ENCODE results near the gene DPP10.

DPP10 gene

DNA sequence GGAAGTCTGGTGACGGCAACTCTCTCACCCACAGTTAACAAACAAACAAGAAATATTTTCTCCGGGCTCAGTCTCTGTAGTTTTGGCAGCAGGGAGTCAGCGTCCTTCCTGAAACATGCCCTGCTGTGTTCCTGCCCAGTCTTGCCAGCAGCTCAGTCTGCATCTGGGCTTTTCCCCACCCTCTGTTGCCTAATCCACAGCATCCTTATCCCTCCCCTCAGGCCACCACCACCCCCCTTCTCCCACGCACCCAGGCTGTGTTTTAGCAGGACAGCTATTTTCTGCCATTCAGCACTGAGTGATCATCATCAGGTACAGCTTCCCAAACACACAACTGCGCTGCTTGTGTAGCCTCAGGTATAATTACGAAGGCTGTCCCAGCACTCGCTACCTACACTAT, 168.2 kb downstream of the DPP10 start:
- DNase-seq = no peak

DNA sequence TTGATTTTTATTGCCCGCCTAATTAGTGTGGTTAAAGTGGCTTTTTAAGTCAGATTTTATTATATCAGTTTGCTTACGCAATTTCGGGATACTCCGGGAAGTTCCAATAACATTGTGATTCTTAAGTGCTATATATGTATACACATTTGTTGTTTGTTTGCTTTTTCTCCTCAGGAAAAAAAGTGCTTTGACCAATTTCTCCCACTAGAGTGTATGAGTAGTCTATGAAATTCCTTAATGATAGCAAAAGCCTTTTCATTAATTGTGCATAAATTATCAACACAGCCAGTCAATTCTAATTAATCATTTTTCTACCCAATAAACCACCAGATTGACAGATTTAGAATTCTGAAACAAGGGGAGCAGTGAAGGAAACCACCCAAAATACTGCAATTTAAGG, 172.2 kb downstream of the DPP10 start:
- DNase-seq = no peak

DNA sequence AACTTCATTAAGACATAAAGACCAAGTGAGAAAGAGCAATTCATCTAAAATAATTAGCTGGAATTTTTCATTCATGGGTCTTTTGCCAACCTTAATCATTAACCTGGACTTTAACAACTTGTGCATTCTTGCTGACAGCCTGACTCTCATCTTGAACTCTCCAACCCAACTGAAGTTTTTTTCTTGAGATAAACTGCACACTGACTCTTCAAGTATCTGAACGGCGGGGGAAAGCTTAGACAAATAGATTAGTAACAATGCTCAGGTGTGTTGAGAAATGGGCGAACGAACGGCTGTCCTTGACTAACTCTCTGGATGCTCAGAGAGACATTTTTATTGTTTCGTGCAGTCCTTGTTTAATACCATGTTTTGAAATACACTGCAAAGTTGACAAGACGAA, 186.0 kb downstream of the DPP10 start:
- DNase-seq = no peak

DNA sequence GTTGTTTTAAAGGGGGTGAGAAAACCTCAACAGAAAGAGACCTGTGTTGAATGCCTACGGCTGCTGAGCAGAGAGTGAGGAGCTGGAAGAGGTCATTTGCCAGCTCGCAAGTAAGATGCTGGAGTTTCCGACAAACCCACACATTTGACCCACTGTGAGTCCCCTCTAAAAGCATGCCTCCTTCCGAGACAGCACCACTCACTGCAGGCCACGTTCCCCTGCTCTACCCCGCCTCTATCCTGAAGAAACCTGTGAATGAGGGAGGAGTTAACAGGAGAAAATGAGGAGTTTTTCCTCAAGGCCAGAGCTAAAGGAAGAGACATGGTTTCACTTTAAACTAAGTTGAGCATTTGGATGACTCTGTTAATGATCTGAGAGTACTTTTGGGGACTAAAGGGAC, 188.7 kb downstream of the DPP10 start:
- no peak for DNase-seq

DNA sequence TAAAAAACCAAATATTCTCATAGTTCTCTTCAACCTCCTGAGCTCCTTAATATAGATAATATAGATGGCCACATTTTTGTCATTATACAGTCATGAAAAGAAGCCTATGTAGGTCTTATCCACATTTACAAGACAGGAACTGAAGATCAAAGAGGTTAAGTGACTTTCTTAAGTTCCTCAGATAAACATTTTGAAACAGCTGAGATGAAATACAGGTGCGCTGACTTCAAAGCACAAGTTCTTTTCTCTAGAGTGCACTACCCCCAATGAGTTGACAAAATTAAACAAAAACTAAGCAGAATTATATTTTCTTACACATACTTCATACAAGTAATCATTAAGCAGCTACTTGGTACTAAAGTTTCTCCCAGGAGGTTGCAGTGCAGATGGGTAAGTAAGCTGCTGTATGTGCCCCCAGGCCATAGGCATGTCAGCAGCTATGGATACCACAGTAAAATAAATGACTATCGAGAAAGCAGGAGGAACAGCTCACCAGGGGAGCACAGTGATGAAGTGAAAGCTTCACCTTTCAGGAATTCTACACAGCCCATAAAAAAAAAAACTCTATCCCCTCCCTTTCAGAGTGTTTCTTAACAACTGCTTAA, 199.8 kb downstream of the DPP10 start:
- no peak for DNase-seq

DNA sequence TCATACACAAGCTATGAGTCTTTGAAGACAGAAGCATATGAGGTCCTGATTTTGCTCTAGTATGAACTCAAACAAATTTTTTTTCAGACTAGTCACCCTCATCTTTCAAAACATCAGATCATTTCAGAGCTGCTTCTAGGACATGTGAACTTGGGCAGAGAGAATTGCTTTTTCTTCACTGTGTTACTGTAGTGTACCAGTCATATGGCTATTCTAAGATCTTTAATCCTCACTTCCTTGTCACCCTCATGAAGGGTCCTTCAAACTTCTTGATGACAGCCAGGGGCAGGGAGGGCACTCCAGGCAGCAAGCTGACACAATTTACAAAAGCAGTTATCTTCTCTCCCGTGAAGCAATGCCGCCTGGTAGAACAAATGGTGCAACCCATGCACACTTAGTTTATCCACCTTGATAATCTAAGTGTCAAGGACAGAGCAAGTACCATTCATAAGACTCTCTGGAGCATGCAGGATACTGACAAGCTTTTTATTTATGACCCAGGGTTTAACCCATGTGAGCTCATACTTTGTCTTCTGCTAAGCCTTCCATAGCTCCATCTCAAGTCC, 200.6 kb downstream of the DPP10 start:
- DNase-seq = no peak

DNA sequence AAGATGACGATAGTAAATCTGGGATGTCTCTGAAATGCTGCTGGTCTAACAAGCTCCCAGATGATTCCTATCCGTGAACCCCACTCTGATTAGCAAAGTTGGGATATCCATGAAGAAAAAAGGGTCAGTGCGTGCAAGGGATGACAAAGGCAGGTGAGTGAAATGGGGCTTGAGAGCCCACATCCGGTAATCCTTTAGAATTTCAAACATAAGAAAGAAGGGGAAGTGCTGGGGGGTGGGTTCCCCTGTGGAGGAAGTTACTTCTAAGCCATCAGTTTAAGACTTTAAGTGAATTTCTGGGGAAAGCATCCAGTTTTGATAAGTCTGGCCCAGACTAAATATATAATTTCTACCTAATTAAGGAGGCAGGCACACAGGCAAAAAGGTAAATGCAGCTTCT, 209.5 kb downstream of the DPP10 start:
- DNase-seq = no peak

DNA sequence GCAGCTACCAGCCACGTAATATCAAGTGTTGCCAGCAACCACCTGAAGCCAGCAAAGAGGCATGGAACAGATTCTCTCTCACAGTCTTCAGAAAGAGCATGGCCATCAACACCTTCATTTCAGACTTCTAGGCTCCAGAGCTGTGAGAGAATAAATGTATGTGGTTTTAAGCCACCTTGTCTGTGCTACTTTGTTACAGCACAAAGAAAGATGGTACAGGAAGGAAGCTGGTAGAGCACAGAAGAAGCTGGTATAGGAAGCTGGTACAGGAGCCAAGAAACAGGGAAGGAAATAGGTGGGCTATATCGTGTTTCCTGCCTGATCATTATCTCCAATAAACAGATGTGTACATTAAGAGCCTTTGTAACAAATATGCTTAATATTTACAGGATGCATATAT, 217.4 kb downstream of the DPP10 start:
- no peak for DNase-seq

DNA sequence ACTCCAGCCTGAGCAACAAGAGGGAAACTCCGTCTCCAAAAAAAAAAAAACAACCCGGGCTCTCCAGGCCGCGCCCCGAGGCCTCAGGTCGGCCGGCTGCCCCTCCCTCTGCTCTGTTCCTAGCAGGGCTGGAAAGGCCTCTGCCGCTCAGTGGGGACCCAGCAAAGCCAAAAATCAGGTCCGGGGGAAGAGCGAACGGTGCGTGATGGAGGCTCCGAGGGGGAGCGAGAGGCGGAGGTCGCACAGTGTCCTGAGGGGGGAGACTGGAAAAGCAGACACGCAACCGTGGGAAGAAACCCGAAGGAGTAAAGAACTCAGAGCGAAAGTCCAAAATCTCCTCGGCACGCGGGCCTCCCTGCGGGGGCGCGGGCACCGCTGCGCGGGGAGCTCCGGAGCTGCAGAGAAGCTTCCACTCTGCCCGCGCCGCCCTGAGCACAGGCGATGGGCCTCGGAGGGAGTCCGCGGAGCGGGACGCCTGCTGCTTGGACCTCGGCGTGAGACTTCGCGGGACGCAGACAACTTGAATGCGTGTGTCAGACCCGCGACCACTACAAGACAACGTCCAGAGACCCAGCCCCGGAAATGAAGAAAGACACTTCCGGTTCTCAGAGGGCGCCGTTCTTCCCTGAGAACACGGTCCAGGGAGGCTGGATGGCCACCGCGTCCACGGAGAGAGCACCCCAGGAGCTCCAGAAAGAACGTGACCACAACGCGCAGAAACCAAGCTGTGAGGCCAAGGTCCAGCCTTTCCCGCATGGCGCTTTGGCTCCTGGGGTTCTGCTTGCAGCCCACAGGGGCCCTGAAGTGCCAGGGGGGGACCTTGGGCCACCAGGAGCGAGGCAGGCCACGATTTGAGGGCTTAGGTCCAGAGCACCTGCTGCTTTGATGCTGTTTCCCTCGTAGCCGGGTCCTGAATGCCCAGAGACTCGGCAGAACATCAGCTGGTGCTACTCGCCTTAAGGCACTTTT, 219.8 kb downstream of the DPP10 start:
- no peak for DNase-seq

DNA sequence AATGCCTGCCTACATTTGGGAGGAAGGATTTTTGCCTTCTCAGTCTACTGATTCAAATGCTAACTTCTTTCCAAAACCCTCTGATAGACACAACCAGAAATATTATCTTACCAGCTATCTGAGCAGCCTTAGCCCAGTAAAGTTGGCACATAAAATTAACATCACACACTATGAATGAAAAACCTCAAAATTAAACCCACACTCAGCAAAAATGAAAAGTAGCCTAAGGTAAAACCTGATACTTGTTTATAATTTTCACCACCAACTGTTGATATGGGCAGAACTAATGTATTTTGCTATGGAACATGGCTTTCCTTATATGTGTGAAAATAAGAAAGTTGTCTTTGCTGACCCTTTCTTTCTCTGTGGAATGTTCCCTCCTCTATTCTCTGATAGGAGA, 226.0 kb downstream of the DPP10 start:
- no peak for DNase-seq

DNA sequence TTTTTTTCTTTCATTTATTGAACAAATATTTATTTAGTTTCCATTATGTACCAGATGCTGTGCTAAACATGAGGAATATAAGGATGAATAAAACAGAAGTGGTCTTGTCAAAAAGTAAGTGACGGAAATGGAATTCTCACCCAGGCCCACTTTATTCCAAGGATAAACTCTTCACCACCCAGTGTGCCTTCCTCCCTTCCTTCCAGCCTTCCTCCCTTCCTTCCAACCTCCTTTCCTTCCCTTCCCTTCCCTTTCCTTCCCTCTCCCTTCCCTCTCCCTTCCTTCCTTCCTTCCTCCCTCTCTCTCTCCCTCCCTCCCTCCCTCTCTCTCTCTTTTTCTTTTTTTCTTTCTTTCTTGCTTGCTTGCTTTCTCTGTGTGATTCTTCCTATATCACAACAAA, 240.8 kb downstream of the DPP10 start:
- no peak for DNase-seq

DNA sequence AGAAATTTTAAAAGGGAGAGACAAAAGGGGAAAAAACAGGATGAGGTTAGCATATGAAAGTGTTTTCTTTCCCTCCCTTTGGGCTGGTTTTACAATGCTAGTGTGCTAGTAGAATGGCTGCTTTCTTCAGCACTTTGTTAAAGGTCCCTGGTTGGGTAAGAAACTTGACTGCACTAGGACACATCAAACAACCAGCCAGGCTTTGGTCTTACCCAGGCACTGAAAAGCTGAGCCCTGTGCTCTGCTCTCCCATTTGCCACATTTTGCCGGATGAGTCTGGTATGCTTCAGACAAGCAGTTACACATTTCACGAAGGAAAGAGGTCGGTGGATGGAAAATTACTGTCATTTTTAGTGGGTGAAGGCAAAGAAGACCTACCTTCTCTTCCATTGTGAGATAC, 242.0 kb downstream of the DPP10 start:
- DNase-seq = no peak

DNA sequence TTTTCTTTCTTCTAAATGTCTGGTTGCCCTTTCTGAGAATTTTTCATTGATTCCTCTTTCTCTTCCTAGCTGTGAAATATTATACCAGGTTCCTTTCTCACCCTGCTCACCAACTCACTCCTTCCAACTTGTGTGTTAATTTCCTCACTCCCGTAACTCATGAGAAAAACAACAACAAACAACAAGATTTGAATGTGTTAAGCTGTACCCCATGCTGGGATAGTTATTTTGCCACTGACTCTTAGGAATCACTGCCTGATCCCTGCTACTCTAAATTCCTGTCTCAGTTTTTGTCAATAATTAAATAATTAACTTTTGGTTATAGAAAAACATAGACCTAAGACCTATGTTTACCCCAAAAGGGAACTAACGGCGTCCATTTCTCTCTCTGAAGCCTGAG, 242.7 kb downstream of the DPP10 start:
- DNase-seq = no peak

DNA sequence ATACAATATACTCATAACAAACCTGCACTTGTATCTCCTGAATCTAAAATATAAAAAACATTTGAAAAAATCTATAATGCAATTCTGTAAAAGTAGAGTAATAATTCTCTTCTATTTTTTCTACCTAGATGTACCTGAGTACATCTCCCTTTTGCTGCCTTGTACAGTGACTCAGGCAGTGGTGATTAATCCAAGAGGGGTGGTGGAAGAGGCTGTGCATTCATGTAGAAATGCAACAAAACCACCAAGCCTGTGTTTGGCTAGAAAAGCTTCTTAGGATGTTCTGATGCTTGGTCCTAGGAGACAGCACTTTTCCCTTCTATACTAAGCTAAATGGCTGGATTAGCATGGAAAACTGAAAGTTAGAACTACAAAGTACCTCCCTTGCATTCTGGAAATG, 245.8 kb downstream of the DPP10 start:
- DNase-seq = no peak

DNA sequence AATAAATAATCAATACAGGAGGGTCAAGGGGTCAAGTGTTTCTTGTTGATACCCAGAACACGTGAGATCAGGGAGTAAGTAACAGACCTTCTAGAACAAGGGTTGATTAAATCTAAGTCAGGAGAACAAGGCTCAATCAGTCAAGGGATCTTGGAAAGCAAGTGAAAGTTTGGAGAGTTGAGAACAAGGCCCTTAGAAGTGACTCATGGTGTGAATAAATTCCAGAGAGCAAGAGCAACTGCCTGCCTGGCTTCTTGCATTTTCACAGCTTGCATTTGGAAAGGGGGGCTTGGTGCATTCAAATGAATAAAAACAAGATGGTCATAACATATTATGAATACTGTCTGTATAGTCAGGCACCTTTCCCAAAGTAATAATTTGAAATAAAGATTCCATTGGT, 256.1 kb downstream of the DPP10 start:
- DNase-seq = no peak

DNA sequence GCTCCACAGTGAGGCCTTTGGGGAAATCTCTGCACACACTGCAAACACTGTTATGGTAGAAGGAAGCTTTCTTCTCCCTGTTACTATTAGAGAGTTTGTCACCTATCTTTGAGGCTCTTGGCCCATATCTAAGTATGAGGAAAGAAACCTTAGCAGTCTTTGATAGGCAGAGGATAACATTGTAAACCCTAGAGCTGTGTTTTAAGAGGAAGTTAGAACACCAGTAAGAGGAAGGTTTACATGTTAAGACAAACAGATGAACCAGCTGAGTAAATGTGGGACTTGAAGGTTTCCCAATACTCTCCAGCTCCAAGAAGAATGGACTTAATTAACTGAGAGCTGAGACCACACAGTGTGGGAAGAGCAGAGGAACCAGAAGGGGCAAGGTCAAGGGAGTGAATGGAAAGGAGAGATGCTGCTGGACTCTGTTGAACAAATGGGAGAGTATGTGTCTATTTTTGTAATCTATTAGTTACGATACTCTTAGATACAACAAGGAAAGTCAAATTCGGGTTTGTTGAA, 257.0 kb downstream of the DPP10 start:
- no peak for DNase-seq

DNA sequence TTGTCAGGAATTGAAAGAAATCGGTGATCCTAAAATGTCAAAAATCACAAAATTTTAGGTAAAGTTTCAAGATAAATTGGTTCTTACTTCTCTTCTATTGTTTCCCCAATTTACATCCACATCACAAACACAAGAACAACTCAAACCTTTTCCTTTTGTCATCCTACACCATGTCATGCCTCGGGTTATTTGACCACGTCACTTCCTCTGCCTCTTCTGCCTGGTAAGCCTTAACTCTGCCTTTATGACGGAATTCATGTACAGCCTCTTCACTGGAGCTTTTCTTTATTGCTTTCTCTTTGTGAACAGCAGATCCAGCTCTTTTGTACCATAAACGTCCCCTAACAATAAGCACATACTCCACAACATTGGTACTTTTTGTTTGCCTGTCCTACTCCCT, 258.0 kb downstream of the DPP10 start:
- DNase-seq = no peak

DNA sequence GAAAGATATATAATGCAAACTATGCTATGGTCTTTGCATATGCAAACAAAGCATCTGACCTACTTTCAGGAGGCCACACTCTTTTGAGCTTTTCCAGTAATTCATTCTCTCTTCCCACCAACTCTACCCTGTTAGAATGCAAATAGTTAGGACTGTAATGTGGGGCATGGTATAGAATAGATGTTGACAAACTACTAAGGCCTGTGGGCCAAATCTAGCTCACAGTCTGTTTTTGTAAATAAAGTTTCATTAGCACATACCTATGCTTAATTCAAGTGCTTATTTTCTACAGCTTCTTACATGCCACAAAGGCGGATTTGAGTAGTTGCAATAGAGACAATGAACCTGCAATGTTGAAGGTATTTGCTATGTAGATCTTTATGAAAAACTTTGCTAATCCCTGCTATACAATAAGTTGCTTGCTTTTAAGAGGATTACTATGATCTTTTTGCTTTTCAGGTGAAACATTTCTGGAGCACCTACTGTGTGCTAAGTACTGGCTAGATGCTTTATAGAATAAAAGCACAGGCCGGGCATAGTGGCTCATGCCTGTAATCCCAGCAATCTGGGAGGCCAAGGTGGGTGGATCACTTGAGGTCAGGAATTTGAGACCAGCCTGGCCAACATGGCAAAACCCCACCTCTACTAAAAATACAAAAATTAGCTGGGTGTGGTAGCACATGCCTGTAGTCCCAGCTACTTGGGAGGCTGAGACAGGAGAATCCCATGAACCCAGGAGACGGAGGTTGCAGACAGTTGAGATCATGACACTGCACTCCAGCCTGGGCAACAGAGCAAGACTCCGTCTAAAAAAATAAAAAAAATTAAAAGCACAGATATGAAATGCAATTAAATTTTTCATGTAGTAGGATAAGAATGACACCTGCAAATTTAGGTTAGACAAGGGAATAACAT, 267.8 kb downstream of the DPP10 start:
- no peak for DNase-seq

DNA sequence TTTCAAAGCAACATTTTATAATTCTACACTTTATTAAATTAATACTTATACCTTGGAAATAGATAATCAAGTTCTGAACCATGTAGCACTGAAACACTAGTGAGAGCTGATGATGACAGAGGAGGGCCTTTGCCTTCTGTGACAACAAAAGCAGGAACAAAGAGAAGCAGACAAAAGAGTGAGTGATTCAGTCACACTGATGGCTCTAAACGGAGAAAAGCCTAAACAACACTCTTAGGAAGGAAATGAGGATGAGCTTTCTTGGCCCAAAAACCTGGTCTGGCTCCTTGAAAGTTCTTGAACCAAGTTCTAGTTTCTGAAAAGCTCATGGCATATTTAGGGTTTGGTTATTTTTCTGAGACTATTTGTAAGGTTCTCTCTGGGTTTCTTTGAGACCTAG, 271.9 kb downstream of the DPP10 start:
- DNase-seq = no peak

DNA sequence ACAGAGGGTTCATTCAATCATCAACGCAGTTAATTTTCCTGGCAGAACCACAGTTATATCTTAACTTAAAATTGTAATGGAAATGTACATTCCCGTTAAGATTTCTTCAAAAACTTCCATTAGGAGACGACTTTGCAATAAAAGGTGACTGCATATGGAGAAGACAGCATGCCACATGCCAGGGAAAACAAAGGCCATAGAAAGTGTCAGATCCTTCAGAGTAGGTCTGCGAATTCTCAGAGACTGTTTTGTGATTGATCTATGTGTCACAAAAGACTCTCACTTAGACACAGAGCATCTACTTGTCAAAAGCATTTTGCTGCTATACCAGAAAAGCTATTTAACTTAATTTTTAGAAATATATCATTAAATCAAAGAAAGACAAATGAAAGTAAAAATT, 274.6 kb downstream of the DPP10 start:
- no peak for DNase-seq

DNA sequence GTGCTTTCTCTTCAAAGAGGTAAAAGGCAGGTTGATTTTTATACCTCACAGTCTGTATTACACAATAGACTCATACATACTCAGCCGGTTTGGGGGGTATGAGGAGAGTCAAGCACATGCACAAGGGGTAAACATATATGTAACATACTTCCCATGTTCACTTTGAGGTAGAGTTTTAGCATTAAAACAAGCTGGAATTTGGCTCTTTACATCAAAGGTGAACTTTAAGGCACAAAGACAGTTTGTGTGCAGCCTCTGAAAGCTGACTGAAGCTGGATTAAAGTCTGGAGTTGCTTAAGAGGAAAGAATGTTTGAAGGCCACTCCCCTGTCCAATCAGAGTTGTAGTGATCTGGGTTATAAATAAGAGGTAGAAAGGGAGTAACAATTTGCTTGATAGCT, 282.0 kb downstream of the DPP10 start:
- DNase-seq = no peak

DNA sequence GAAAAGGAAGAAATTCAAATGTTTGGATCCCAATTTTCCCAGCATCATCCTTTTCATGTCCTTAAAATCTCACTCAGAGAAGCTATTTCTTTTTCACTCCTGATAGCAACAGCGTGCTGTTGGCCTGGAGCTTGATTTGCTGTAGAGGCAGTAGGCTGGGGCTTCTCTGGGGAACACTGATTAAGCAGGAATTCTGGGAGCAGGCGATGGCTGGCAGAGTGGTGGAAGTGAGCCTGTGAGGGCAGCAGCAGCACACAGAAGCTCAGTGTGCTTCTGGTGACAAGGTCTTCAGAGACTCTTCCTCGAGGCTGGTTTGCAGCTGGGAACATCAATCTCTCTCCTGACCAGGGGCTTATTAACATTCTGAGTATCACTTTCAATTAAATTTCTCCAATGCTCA, 284.6 kb downstream of the DPP10 start:
- no peak for DNase-seq

DNA sequence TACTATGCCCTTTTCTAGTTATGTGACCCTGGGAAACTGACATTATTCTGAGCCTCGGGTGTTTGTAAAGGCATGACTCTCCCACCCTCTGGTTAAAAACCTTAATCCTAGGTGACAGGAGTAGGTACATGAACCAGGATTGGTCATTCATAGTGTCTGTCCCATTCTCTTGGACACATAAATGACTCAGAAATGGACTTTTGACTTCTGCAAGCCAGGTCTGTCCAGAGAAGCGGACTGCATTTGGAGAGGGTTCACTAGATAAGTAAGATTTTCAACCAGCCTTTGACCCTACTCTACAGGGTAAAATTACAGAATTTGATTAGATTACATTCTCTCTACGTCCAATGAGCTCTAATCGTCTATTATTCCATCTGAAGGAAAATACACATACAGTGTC, 285.9 kb downstream of the DPP10 start:
- DNase-seq = no peak

Data from NCI-H2171 (cell line).